Left ventricle myocardium inferior (tissue), 1 donor: ENCODE data around the gene GRIN2A. TPM values are rescaled to one million over a fixed set of nuclear protein-coding genes. Genes with fewer than 3 reads are reported as not detected.

ENCODE experiments used
- DNase-seq: peaks from one replicate; pipeline ENCODE4 v3.0.0-alpha.2; 2020
- H3K27ac ChIP-seq: fragments of 200-600 bp; replicated peaks from 2 replicates; pipeline ENCODE4 v1.8.0; 2021
- H3K27me3 ChIP-seq: fragments of 200-600 bp; 2 replicates; pipeline ENCODE4 v1.8.0; 2021; ENCODE audit warnings: low read depth
- H3K36me3 ChIP-seq: fragments of 200-600 bp; 2 replicates; pipeline ENCODE4 v1.8.0; 2021
- H3K4me1 ChIP-seq: fragments of 200-600 bp; 2 replicates; pipeline ENCODE4 v1.8.0; 2021
- H3K4me3 ChIP-seq: fragments of 200-600 bp; 2 replicates; pipeline ENCODE4 v1.8.0; 2021; ENCODE audit warnings: mild to moderate bottlenecking, moderate library complexity
- H3K9me3 ChIP-seq: fragments of 200-600 bp; replicated peaks from 2 replicates; pipeline ENCODE4 v1.8.0; 2021
- intact Hi-C: fragments of 100-400 bp; cut with micrococcal nuclease; formaldehyde crosslinking; loops from one replicate; pipeline ENCODE4 v1.11.0; 2022
- total RNA-seq: library from RNA; stranded (reverse); fragmentation: NEBNext Ultra II Directional; extraction: Animal tissue kit (Norgen Biotek cat#: 25700); gene quantifications from one replicate; pipeline ENCODE4 v1.2.1, GENCODE V29; 2021
- TF ChIP-seq, protein P1 (sequence below): fragments of 200-600 bp; IDR thresholded peaks from 2 replicates; pipeline ENCODE4 v1.8.0; 2021; ENCODE audit warnings: antibody characterized with exemption, mild to moderate bottlenecking, borderline replicate concordance
- donor health status: DM: no; HTN: yes; CAD: no; lungs with severe emphysema.

The GRIN2A gene
- total RNA-seq, 1 donor from 2014 or later = 2.4 TPM

DNA sequence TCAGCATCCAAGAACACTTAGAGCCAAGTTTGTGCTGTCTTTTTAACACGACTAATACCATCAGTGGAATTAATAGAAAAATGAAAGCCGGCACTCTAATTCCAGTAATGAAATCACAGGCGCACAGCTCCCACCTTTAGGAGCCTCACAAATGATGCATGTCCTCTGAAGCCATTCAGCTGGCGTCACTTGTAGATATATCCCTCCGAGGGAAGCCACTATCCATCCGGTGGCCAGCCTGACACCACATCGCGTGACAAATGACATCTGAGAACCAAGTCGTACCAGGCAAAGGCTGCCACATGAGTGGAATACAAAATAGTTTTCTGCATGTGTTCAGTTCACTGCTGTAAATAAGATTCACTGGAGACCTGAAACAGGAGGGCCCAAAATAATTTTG, 205.6 kb downstream of the GRIN2A start:
- Histone ChIP-seq H3K27ac (no peak overlapping the region), H3K9me3 (no peaks in the 10 kb centered on the region), H3K36me3 (no peaks in the 10 kb centered on the region), H3K4me1 (no peaks in the 10 kb centered on the region), H3K27me3 (peaks cover 5% of the 10 kb centered on the region), H3K4me3 (no peak overlapping the region)
- no peak for DNase-seq
- intact Hi-C loops = no loop called here
- TF ChIP-seq, protein P1, sequence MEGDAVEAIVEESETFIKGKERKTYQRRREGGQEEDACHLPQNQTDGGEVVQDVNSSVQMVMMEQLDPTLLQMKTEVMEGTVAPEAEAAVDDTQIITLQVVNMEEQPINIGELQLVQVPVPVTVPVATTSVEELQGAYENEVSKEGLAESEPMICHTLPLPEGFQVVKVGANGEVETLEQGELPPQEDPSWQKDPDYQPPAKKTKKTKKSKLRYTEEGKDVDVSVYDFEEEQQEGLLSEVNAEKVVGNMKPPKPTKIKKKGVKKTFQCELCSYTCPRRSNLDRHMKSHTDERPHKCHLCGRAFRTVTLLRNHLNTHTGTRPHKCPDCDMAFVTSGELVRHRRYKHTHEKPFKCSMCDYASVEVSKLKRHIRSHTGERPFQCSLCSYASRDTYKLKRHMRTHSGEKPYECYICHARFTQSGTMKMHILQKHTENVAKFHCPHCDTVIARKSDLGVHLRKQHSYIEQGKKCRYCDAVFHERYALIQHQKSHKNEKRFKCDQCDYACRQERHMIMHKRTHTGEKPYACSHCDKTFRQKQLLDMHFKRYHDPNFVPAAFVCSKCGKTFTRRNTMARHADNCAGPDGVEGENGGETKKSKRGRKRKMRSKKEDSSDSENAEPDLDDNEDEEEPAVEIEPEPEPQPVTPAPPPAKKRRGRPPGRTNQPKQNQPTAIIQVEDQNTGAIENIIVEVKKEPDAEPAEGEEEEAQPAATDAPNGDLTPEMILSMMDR = no peak

DNA sequence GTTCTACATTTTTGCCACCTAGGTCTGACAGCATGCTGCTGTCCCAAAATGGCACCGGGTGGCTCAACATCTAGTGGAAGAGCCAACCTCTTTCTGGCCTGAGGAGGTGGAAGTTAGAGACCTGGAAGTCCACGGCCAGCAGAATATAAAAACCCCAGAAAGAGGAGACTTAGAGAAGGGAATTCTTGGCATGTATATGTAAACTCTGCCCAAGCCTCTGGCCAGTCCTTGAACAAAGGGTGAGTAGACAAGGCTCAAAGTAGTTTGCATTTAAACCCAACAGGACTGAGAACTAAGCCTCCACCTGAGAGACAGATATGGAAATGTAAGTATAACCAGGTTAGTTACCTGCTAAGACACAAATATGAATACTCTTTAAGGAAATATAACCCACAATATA, 210.3 kb downstream of the GRIN2A start:
- intact Hi-C loops = no loop called here
- H3K4me3 ChIP-seq = no peak overlapping the region
- no peaks in the 10 kb centered on the region for H3K4me1 ChIP-seq
- H3K27me3 ChIP-seq = peaks cover 5% of the 10 kb centered on the region
- no peak overlapping the region for H3K27ac ChIP-seq
- TF ChIP-seq, protein P1 = no peak
- no peaks in the 10 kb centered on the region for H3K36me3 ChIP-seq
- DNase-seq = no peak
- H3K9me3 ChIP-seq = no peaks in the 10 kb centered on the region

DNA sequence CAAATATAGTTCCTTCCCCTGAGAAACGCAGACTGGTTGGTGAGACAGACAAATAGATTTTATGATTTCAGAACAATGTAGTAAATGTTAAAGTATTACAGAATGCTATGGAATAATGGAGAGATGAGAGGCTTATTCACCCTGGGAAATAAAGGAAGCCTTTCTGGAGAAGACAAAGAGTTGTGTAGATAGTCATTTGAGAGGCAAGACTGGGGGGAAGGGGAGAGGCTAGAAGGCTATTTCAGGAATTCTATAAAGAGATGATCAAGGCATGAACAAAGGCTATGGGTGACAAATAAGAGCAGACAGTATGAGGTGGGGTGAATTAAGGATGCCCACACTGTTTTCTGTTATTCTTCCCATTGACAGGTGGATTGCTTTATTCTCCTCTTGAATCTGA, 211.4 kb downstream of the GRIN2A start:
- Histone ChIP-seq H3K27ac (no peak overlapping the region), H3K36me3 (no peaks in the 10 kb centered on the region), H3K27me3 (peaks cover 5% of the 10 kb centered on the region), H3K9me3 (no peaks in the 10 kb centered on the region), H3K4me3 (no peak overlapping the region), H3K4me1 (no peaks in the 10 kb centered on the region)
- no peak for DNase-seq
- intact Hi-C loops = no loop called here
- TF ChIP-seq, protein P1 = no peak

DNA sequence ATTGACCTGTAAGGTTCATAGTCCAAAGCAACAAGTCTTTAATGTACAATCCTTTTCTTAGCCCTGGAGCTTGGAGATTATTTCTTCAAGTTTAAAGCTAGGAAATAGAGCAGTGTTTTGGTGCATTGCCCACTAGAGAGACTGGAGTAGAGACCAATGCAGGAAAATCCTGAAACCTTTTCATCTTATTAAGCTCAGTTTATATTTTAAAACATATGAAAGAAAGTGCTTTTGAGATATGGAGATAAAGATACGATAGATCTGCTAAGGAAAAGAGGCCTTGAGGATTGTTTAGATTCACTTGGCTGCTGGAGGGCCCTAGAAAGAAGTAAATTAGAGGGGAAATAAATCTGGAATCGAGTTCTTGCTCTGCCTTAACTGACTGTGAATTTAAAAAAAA, 212.0 kb downstream of the GRIN2A start:
- intact Hi-C loops = no loop called here
- H3K9me3 ChIP-seq = no peaks in the 10 kb centered on the region
- no peak overlapping the region for H3K4me3 ChIP-seq
- TF ChIP-seq, protein P1 = no peak
- peaks cover 5% of the 10 kb centered on the region for H3K27me3 ChIP-seq
- no peaks in the 10 kb centered on the region for H3K4me1 ChIP-seq
- no peak for DNase-seq
- no peak overlapping the region for H3K27ac ChIP-seq
- H3K36me3 ChIP-seq = no peaks in the 10 kb centered on the region

DNA sequence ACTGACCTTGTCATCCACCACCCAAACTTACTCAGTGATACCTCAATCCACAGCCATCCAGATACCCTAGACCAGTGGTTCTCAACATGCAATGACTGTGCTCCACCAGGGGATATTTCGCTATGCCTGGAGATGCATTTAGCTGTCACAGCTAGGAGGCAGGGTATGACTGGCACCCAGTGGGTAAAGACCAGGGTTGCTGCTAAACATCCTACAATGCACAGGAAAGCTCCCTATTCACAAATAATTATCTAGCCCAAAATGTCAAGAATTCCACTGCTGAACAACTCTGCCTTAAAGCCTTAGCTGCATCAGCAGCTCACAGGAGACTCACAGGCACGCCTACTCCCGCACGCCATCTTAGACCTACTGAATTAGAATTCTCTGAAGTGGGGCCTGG, 212.6 kb downstream of the GRIN2A start:
- DNase-seq = no peak
- H3K27me3 ChIP-seq = peaks cover 2% of the 10 kb centered on the region
- TF ChIP-seq, protein P1 = no peak
- no peak overlapping the region for H3K27ac ChIP-seq
- H3K4me3 ChIP-seq = no peak overlapping the region
- H3K4me1 ChIP-seq = no peaks in the 10 kb centered on the region
- no peaks in the 10 kb centered on the region for H3K36me3 ChIP-seq
- H3K9me3 ChIP-seq = no peaks in the 10 kb centered on the region
- intact Hi-C loops = no loop called here
